Sigmoid colon (tissue), 4 donors: ENCODE results near the gene RBM47.

Source experiments
- EP300 ChIP-seq, 4 donors: sonication (generic); formaldehyde crosslinking; IDR thresholded peaks; one replicate each; pipeline ENCODE4 v1.6.1; 2017; ENCODE audit warnings: antibody characterized with exemption in 4 of 4
- POLR2A ChIP-seq, 2 donors: fragments of 450-650 bp; IDR thresholded peaks; one replicate each; pipeline ENCODE4 v1.6.1; 2016; ENCODE audit warnings: antibody characterized with exemption in 2 of 2, mild to moderate bottlenecking in 2 of 2, moderate library complexity in 2 of 2
- POLR2AphosphoS5 ChIP-seq, 4 donors: sonication (generic); formaldehyde crosslinking; IDR thresholded peaks; one replicate each; pipeline ENCODE4 v1.6.1; 2017; ENCODE audit warnings: antibody characterized with exemption in 4 of 4
- TF ChIP-seq, protein P1 (sequence below), 4 experiments: fragments of 450-650 bp in 3 of 4; fragments of 200-600 bp in 1 of 4; IDR thresholded peaks; one replicate each; pipeline ENCODE4 v1.5.1; 2016 to 2019; ENCODE audit warnings: antibody characterized with exemption in 4 of 4, mild to moderate bottlenecking in 3 of 4, moderate library complexity in 2 of 4

DNA sequence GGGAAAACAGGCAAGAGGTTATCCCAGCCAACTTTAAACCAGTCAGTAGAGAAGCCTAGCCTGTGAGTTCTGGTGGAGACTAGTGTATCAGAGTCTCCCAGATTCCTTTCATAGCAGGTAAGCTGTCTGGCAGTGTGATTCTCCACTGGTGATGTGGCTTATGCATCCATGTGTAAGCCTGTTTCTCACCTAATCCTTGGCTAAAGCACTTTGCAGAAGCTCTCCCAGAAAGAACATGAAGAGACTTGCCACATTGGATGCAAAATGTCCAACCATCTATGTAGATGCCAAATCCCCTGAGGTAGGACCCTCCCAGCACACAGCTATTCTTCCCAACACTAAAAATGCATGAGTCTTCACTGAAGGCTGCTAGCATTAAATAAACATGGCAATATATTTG lies 182.8 kb downstream of the RBM47 start:
- TF ChIP-seq POLR2AphosphoS5 (IDR thresholded peaks at IDR 0.05) (no peak), POLR2A (IDR thresholded peaks at IDR 0.05) (no peak), EP300 (IDR thresholded peaks at IDR 0.05) (no peak)
- TF ChIP-seq, protein P1, sequence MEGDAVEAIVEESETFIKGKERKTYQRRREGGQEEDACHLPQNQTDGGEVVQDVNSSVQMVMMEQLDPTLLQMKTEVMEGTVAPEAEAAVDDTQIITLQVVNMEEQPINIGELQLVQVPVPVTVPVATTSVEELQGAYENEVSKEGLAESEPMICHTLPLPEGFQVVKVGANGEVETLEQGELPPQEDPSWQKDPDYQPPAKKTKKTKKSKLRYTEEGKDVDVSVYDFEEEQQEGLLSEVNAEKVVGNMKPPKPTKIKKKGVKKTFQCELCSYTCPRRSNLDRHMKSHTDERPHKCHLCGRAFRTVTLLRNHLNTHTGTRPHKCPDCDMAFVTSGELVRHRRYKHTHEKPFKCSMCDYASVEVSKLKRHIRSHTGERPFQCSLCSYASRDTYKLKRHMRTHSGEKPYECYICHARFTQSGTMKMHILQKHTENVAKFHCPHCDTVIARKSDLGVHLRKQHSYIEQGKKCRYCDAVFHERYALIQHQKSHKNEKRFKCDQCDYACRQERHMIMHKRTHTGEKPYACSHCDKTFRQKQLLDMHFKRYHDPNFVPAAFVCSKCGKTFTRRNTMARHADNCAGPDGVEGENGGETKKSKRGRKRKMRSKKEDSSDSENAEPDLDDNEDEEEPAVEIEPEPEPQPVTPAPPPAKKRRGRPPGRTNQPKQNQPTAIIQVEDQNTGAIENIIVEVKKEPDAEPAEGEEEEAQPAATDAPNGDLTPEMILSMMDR (IDR thresholded peaks at IDR 0.05): no peak
